ENCODE data around the gene FAM219A. TPM values are rescaled to one million over a fixed set of nuclear protein-coding genes. Genes with fewer than 3 reads are reported as not detected.

The FAM219A gene
- total RNA-seq, 1 donor from 2014 or later: 221 TPM

GRCh38 chr9:34398875-34399274, 59.5 kb downstream of the FAM219A start:
- Mint-ChIP-seq H3K9me3 (ENCODE audit: unreplicated experiment) (peaks cover 6% of the 10 kb centered on the region), H3K27ac (ENCODE audit: unreplicated experiment) (no peak overlapping the region), H3K4me3 (ENCODE audit: unreplicated experiment) (no peak overlapping the region), H3K36me3 (ENCODE audit: unreplicated experiment) (peaks cover 7% of the 10 kb centered on the region), H3K27me3 (ENCODE audit: unreplicated experiment) (peaks cover 7% of the 10 kb centered on the region), H3K4me1 (ENCODE audit: low read depth, unreplicated experiment) (peaks cover under 1% of the 10 kb centered on the region)
- no peak for DNase-seq
- no peak for TF ChIP-seq CTCF (IDR thresholded peaks at IDR 0.05; ENCODE audit: partially characterized antibody, unreplicated experiment)

GRCh38 chr9:34396276-34397214, 61.8 kb downstream of the FAM219A start:
- Mint-ChIP-seq H3K27me3 (ENCODE audit: unreplicated experiment) (peaks cover 4% of the 10 kb centered on the region), H3K9me3 (ENCODE audit: unreplicated experiment) (peaks cover 6% of the 10 kb centered on the region), H3K36me3 (ENCODE audit: unreplicated experiment) (peaks cover 7% of the 10 kb centered on the region), H3K4me1 (ENCODE audit: low read depth, unreplicated experiment) (no peaks in the 10 kb centered on the region), H3K4me3 (ENCODE audit: unreplicated experiment) (no peak overlapping the region), H3K27ac (ENCODE audit: unreplicated experiment) (no peak overlapping the region)
- no peak for TF ChIP-seq CTCF (IDR thresholded peaks at IDR 0.05; ENCODE audit: partially characterized antibody, unreplicated experiment)
- DNase-seq: no peak

GRCh38 chr9:34392511-34392910, 65.9 kb downstream of the FAM219A start:
- TF ChIP-seq CTCF (IDR thresholded peaks at IDR 0.05; ENCODE audit: partially characterized antibody, unreplicated experiment): no peak
- no peak overlapping the region for H3K27ac Mint-ChIP-seq (ENCODE audit: unreplicated experiment)
- peaks cover under 1% of the 10 kb centered on the region for H3K27me3 Mint-ChIP-seq (ENCODE audit: unreplicated experiment)
- no peak for DNase-seq
- H3K4me1 Mint-ChIP-seq (ENCODE audit: low read depth, unreplicated experiment): no peaks in the 10 kb centered on the region
- H3K4me3 Mint-ChIP-seq (ENCODE audit: unreplicated experiment): no peak overlapping the region
- no peaks in the 10 kb centered on the region for H3K36me3 Mint-ChIP-seq (ENCODE audit: unreplicated experiment)
- H3K9me3 Mint-ChIP-seq (ENCODE audit: unreplicated experiment): peaks cover 2% of the 10 kb centered on the region

- no peak overlapping the region for H3K27ac Mint-ChIP-seq (ENCODE audit: unreplicated experiment)
- DNase-seq: no peak
- no peaks in the 10 kb centered on the region for H3K36me3 Mint-ChIP-seq (ENCODE audit: unreplicated experiment)
- peaks cover 4% of the 10 kb centered on the region for H3K9me3 Mint-ChIP-seq (ENCODE audit: unreplicated experiment)
- no peak overlapping the region for H3K4me3 Mint-ChIP-seq (ENCODE audit: unreplicated experiment)
- peaks cover 10% of the 10 kb centered on the region for H3K4me1 Mint-ChIP-seq (ENCODE audit: low read depth, unreplicated experiment)
- TF ChIP-seq CTCF (IDR thresholded peaks at IDR 0.05; ENCODE audit: partially characterized antibody, unreplicated experiment): no peak
- H3K27me3 Mint-ChIP-seq (ENCODE audit: unreplicated experiment): peaks cover 17% of the 10 kb centered on the region
Observed at GRCh38 chr9:34387239-34387638, 71.1 kb downstream of the FAM219A start.

- no peak for TF ChIP-seq CTCF (IDR thresholded peaks at IDR 0.05; ENCODE audit: partially characterized antibody, unreplicated experiment)
- Mint-ChIP-seq H3K9me3 (ENCODE audit: unreplicated experiment) (peaks cover 7% of the 10 kb centered on the region), H3K27me3 (ENCODE audit: unreplicated experiment) (peaks cover 17% of the 10 kb centered on the region), H3K36me3 (ENCODE audit: unreplicated experiment) (no peaks in the 10 kb centered on the region), H3K4me1 (ENCODE audit: low read depth, unreplicated experiment) (peaks cover 10% of the 10 kb centered on the region), H3K27ac (ENCODE audit: unreplicated experiment) (no peak overlapping the region), H3K4me3 (ENCODE audit: unreplicated experiment) (no peak overlapping the region)
- DNase-seq: no peak
Observed at GRCh38 chr9:34386656-34387055, 71.7 kb downstream of the FAM219A start.
